Fibroblast of villous mesenchyme (primary cell): ENCODE results near the gene PTH1R. TPM values are rescaled to one million over a fixed set of nuclear protein-coding genes. Genes with fewer than 3 reads are reported as not detected.

Experiments
- DNase-seq: peaks from one replicate; pipeline ENCODE4 v3.0.0-alpha.2; 2010; ENCODE audit warnings: low read depth
- H3K4me3 ChIP-seq: 2 replicates; pipeline ENCODE4 v1.5.1; 2011; ENCODE audit warnings: low read depth, mild to moderate bottlenecking, low read length
- total RNA-seq: library from RNA; depleted of rRNA; stranded (reverse); fragments of >200 nt; gene quantifications from 2 replicates; pipeline ENCODE4 v1.2.3, GENCODE V29; 2012
- TF ChIP-seq, protein P1 (sequence below): IDR thresholded peaks from 2 replicates; pipeline ENCODE4 v1.5.1; 2012; ENCODE audit warnings: low read depth, mild to moderate bottlenecking, low read length; ENCODE audit not compliant: insufficient read depth

Gene PTH1R
- total RNA-seq, 1 donor = 2.6 TPM

DNA sequence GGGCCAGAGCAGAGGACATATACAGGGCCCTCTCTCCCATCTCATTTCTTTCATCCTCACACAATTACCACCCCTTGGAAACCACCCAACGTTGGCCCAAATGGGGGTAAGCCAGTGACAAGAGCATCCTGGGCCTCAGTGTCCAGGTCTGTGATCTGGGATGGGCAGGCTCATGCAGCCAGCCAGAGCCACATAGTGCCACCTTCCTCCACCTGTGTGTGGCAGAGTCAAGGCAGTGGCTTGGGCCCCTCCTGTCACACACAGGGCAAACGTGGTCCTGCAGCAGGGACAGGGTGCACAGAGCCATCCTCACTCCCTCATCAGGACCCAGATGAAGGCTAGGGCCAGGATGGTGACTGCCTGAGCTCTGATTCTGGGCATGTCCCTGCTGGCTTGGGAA, 12.0 kb upstream of the PTH1R start:
- no peak overlapping the region for H3K4me3 ChIP-seq
- TF ChIP-seq, protein P1, sequence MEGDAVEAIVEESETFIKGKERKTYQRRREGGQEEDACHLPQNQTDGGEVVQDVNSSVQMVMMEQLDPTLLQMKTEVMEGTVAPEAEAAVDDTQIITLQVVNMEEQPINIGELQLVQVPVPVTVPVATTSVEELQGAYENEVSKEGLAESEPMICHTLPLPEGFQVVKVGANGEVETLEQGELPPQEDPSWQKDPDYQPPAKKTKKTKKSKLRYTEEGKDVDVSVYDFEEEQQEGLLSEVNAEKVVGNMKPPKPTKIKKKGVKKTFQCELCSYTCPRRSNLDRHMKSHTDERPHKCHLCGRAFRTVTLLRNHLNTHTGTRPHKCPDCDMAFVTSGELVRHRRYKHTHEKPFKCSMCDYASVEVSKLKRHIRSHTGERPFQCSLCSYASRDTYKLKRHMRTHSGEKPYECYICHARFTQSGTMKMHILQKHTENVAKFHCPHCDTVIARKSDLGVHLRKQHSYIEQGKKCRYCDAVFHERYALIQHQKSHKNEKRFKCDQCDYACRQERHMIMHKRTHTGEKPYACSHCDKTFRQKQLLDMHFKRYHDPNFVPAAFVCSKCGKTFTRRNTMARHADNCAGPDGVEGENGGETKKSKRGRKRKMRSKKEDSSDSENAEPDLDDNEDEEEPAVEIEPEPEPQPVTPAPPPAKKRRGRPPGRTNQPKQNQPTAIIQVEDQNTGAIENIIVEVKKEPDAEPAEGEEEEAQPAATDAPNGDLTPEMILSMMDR = no peak
- no peak for DNase-seq

DNA sequence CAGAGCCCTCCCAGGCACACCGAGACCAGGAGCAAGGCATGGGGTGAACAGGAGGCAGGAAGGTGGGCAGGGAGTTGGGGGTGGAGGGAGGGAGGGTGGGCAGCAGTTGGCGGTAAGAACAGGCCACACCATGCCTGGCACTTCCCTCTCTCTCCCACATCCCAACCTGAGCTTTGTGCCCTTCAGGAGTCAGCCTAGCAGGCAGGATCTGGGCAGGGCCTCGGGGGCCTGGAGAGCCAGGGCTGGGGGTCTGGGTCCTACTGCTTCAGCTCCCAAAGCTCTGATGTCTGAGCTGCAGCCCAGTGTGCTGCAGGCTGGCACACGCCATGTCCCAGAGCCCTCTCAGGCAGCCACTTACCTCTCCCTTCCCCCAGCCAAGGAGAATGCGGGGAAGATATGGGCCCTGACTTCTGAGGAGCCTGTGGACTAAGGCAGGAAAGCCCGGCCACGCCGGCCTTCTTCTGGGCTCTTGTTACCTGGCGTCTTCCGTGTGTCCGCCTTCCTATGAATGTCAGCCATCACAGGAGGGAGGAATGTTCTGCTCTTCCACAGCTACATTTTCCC, 11.4 kb upstream of the PTH1R start:
- TF ChIP-seq, protein P1 = no peak
- no peak overlapping the region for H3K4me3 ChIP-seq
- no peak for DNase-seq

DNA sequence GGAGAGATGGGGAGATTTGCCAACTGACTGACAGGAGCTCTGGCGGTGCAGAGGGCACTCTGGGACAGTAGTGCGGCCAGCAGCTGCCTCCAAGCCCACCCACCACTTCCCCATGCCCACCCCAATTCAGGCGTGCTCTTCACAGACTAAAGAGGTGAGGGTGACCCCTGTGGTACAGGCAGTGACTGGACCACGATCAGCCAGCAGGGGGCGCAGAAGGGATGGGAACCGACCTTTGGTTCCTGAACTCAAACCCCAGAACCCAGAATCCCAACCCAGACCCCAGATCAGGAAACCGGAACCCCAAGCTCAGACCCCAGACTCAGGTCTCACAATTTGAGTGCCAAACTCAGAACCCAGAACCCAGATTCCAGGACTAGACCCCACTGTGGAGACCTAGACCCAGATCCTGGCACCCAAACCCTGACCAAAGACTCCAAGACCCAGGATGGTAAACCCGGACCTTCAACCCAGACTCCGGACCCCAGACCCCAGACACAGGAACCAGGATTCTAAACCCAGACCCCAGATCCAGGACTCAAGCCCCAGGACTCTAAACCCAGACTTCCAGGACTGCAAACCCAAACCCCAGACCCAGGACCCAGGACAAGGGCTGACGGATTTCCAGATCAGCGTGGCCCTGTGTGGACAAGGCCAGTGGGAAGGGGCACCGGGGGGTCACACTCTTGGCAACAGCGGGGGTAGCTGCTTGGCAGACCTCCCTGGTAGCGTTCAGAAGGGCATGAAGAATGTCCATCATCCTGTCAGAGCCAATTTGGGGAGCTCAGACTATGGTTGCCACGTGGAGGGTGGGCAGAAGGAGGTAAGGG, 10.6 kb upstream of the PTH1R start:
- TF ChIP-seq, protein P1 = peak; percentile 93
- peak; percentile 47 for DNase-seq
- no peak overlapping the region for H3K4me3 ChIP-seq

DNA sequence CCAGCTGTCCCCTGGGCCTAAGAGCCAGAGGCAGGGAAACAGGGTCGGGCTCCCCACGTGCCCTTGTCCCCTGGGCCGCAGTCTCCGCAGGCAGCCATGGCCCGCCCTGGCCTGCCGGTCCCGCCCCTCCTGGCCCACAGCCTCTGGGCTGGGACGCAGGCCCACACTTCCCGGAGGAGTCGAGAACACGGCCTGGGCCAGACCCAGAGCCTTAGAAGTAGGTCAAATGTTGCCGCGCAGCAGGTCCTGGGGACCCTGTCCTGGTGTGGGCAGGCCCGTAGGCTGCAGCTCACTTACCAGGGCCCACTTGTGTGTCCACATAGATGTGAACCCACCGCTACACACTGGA, 10.0 kb upstream of the PTH1R start:
- H3K4me3 ChIP-seq = no peak overlapping the region
- TF ChIP-seq, protein P1 = no peak
- DNase-seq = peak; percentile 32

DNA sequence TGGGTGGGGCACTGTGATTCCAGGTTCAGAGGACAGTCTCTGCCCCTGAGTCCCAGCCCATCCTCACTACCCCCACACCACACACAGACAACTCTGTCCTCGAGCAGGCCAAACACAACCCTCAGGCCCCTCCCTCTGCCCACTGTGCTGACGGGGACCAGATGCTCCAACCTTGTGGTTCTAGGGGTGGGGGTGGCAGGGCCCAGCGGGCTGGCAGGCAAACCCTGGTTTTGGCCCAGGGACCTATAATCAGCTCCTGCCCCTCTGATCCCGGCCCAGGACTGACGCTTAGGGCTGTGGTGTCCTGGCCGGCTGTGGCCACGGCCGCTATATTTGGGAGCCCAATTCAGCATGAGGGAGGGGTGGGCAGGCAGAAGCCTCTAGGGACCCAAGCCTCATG, 9.2 kb upstream of the PTH1R start:
- H3K4me3 ChIP-seq = no peak overlapping the region
- no peak for DNase-seq
- TF ChIP-seq, protein P1 = no peak

DNA sequence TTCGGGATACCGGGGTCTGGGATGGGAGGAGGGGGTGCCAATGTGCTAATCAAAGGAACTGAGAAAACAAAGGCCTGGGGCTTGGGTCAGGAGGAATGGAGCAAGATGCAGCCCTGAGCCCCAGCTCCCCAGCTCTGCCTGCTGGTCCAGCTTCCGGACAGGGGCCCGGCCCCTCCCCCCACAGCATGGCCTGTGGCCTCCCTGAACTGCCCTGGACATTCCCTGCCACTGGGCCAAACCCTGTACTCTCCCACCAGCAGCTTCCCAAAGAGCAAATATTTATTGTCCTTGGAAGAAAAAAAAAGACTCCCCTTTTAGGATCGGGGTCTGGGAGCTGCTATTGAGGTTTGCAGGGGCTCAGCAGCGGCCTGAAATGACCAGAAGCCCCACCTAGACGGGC, 8.6 kb upstream of the PTH1R start:
- H3K4me3 ChIP-seq = no peak overlapping the region
- TF ChIP-seq, protein P1 = no peak

More for the DNA sequence above, 8.6 kb upstream of the PTH1R start:
- no peak for DNase-seq
